H1 (cell line): Measurements from ENCODE around the gene ATP5MC2. TPM values are rescaled to one million over a fixed set of nuclear protein-coding genes. Genes with fewer than 3 reads are reported as not detected.

Source experiments
- CTCF ChIA-PET: fragments of 300-600 bp; sonication (Branson Sonifier 250); formaldehyde crosslinking; loops from one replicate; lab custom pipeline; 2021; ENCODE audit not compliant: partially characterized antibody; lab: Charles Lee
- POLR2A ChIA-PET: fragments of 300-600 bp; sonication (Branson Sonifier 250); formaldehyde crosslinking; loops from one replicate; lab custom pipeline; 2021; ENCODE audit warnings: inconsistent platforms; ENCODE audit not compliant: partially characterized antibody; lab: Charles Lee
- DNase-seq, 2 experiments: peaks; one replicate each; pipeline versions ENCODE4 v3.0.0 to v3.0.0-alpha.2; 2010 to 2022; ENCODE audit warnings: low spot score in 2 of 2, low read depth in 1 of 2, mixed read lengths in 1 of 2
- FAIRE-seq: peaks from 2 replicates; lab custom pipeline; 2011; peaks lifted over from hg19 to GRCh38; lab: Jason Lieb, UNC
- H2AFZ ChIP-seq: 2 replicates; pipeline ENCODE4 v1.8.1; 2012; ENCODE audit warnings: low read length, inconsistent platforms
- H2AK5ac ChIP-seq: 2 replicates; pipeline ENCODE4 v1.6.1; 2013; ENCODE audit warnings: low read depth, low read length
- H2BK120ac ChIP-seq: replicated peaks from 2 replicates; pipeline ENCODE3; 2013; ENCODE audit warnings: low read depth, low read length, inconsistent platforms
- H2BK12ac ChIP-seq: 2 replicates; pipeline ENCODE4 v1.6.1; 2013; ENCODE audit warnings: low read depth, low read length
- H2BK15ac ChIP-seq: 2 replicates; pipeline ENCODE4 v1.6.1; 2013; ENCODE audit warnings: low read length
- H2BK20ac ChIP-seq: 2 replicates; pipeline ENCODE4 v1.6.1; 2013; ENCODE audit warnings: low read length
- H2BK5ac ChIP-seq: 2 replicates; pipeline ENCODE4 v1.6.1; 2013; ENCODE audit warnings: low read depth, low read length
- H3K14ac ChIP-seq: 2 replicates; pipeline ENCODE4 v1.6.1; 2013; ENCODE audit warnings: inconsistent platforms; ENCODE audit not compliant: insufficient read length
- H3K18ac ChIP-seq: 2 replicates; pipeline ENCODE4 v1.6.1; 2013; ENCODE audit warnings: low read length; ENCODE audit errors: extremely low read depth
- H3K23ac ChIP-seq: 2 replicates; pipeline ENCODE4 v1.6.1; 2013; ENCODE audit warnings: inconsistent platforms; ENCODE audit not compliant: insufficient read length
- H3K23me2 ChIP-seq: 2 replicates; pipeline ENCODE4 v1.6.1; 2013; ENCODE audit warnings: low read depth, low read length
- H3K27ac ChIP-seq: 2 replicates; pipeline ENCODE4 v1.6.1; 2011; ENCODE audit warnings: low read depth, low read length, inconsistent platforms
- H3K27me3 ChIP-seq, 4 experiments: replicated peaks in 1 of 4; 1 replicate in 1 of 4; 2 replicates in 3 of 4; pipeline versions ENCODE4 v1.6.1 to v1.8.1; 2011 to 2013; ENCODE audit warnings: low read length in 3 of 4, mild to moderate bottlenecking in 3 of 4, inconsistent platforms in 2 of 4, mixed read lengths in 2 of 4, moderate library complexity in 1 of 4; ENCODE audit not compliant: control insufficient read depth in 3 of 4, insufficient read depth in 3 of 4; ENCODE audit errors: extremely low read depth in 1 of 4
- H3K36me3 ChIP-seq, 4 experiments: 2 replicates each; pipeline versions ENCODE4 v1.6.1 to v1.8.1; 2011 to 2013; ENCODE audit warnings: mild to moderate bottlenecking in 4 of 4, low read length in 3 of 4, moderate library complexity in 2 of 4, control low read depth in 1 of 4, inconsistent platforms in 1 of 4; ENCODE audit not compliant: insufficient read depth in 4 of 4, control insufficient read depth in 2 of 4
- H3K4ac ChIP-seq: replicated peaks from 2 replicates; pipeline ENCODE3; 2013; ENCODE audit warnings: low read length, low read depth, mixed read lengths, inconsistent platforms; ENCODE audit not compliant: insufficient read length
- H3K4me1 ChIP-seq, 4 experiments: replicated peaks in 1 of 4; 1 replicate in 1 of 4; 2 replicates in 3 of 4; pipeline versions ENCODE4 v1.6.1 to v1.8.1; 2011 to 2013; ENCODE audit warnings: low read length in 3 of 4, inconsistent platforms in 2 of 4, mixed read lengths in 1 of 4; ENCODE audit not compliant: insufficient read depth in 4 of 4, control insufficient read depth in 3 of 4
- H3K4me2 ChIP-seq, 2 experiments: 2 replicates each; pipeline versions ENCODE4 v1.6.1 to v1.8.1; 2011 to 2013; ENCODE audit warnings: low read depth in 2 of 2, low read length in 2 of 2, control low read depth in 1 of 2, inconsistent platforms in 1 of 2, mild to moderate bottlenecking in 1 of 2; ENCODE audit not compliant: insufficient read depth in 1 of 2
- H3K4me3 ChIP-seq, 4 experiments: fragments of 200-600, 300-600 bp in 1 of 4; sonication (generic), shearing (Covaris generic), sonication (Bioruptor Twin) in 1 of 4; 2 replicates each; pipeline versions ENCODE4 v1.5.1 to v1.8.1; 2011 to 2016; ENCODE audit warnings: low read length in 4 of 4, low read depth in 3 of 4, control low read depth in 2 of 4, inconsistent platforms in 2 of 4, mild to moderate bottlenecking in 2 of 4, mixed read lengths in 1 of 4, moderate library complexity in 1 of 4; ENCODE audit not compliant: insufficient read depth in 2 of 4; ENCODE audit errors: extremely low read depth in 1 of 4
- H3K56ac ChIP-seq: replicated peaks from 2 replicates; pipeline ENCODE3; 2013; ENCODE audit warnings: low read depth, mild to moderate bottlenecking, mixed read lengths, low read length, inconsistent platforms; ENCODE audit not compliant: insufficient read length
- H3K79me1 ChIP-seq: 2 replicates; pipeline ENCODE4 v1.6.1; 2013; ENCODE audit warnings: low read depth, low read length, control low read depth
- H3K79me2 ChIP-seq, 2 experiments: 2 replicates each; pipeline versions ENCODE4 v1.6.1 to v1.8.1; 2012 to 2013; ENCODE audit warnings: low read length in 2 of 2, mild to moderate bottlenecking in 2 of 2, inconsistent platforms in 1 of 2; ENCODE audit not compliant: insufficient read depth in 2 of 2, control insufficient read depth in 1 of 2
- H3K9ac ChIP-seq, 4 experiments: replicated peaks in 1 of 4; 1 replicate in 1 of 4; 2 replicates in 3 of 4; pipeline versions ENCODE4 v1.6.1 to v1.8.1; 2011 to 2013; ENCODE audit warnings: low read depth in 3 of 4, low read length in 3 of 4, control low read depth in 2 of 4, mild to moderate bottlenecking in 2 of 4, moderate library complexity in 2 of 4, inconsistent platforms in 1 of 4; ENCODE audit errors: extremely low read depth in 1 of 4
- H3K9me3 ChIP-seq, 2 experiments: 2 replicates each; pipeline versions ENCODE4 v1.6.1 to v1.8.1; 2012 to 2013; ENCODE audit warnings: mild to moderate bottlenecking in 2 of 2, moderate library complexity in 2 of 2, control low read depth in 1 of 2, inconsistent platforms in 1 of 2, low read depth in 1 of 2, low read length in 1 of 2, mixed read lengths in 1 of 2; ENCODE audit not compliant: insufficient read depth in 2 of 2
- H4K20me1 ChIP-seq, 2 experiments: replicated peaks in 1 of 2; 2 replicates each; pipeline versions ENCODE3 to v1.8.1; 2011 to 2013; ENCODE audit warnings: inconsistent platforms in 2 of 2, low read length in 2 of 2, mild to moderate bottlenecking in 1 of 2; ENCODE audit not compliant: insufficient read depth in 2 of 2, control insufficient read depth in 1 of 2
- H4K5ac ChIP-seq: 2 replicates; pipeline ENCODE4 v1.6.1; 2013; ENCODE audit warnings: low read length, low read depth, mixed read lengths, inconsistent platforms; ENCODE audit not compliant: insufficient read length
- H4K8ac ChIP-seq: 2 replicates; pipeline ENCODE4 v1.8.0; 2013; ENCODE audit warnings: mild to moderate bottlenecking, moderate library complexity, low read length, inconsistent platforms; ENCODE audit not compliant: insufficient read depth; ENCODE audit errors: extremely low read depth
- H4K91ac ChIP-seq: replicated peaks from 2 replicates; pipeline ENCODE3; 2013; ENCODE audit warnings: low read length, mixed read lengths, inconsistent platforms; ENCODE audit not compliant: insufficient read length
- BRCA1 ChIP-seq: IDR thresholded peaks from 2 replicates; pipeline ENCODE4 v1.6.1; 2012; ENCODE audit warnings: low read depth, low read length, improper control_type of control experiment
- CREB1 ChIP-seq: IDR thresholded peaks from 2 replicates; pipeline ENCODE4 v1.6.1; 2012; ENCODE audit warnings: inconsistent platforms
- CTBP2 ChIP-seq: IDR thresholded peaks from 2 replicates; pipeline ENCODE4 v1.7.0; 2011; ENCODE audit warnings: borderline replicate concordance, mild to moderate bottlenecking, moderate library complexity, mixed read lengths, low read length; ENCODE audit not compliant: insufficient read depth, insufficient read length
- CTCF ChIP-seq, 3 experiments: IDR thresholded peaks; 1 replicate in 2 of 3; 2 replicates in 1 of 3; pipeline versions ENCODE4 v1.5.1 to v1.6.1; 2011; ENCODE audit warnings: low read length in 3 of 3, mild to moderate bottlenecking in 3 of 3, inconsistent platforms in 2 of 3, low read depth in 1 of 3, moderate library complexity in 1 of 3; ENCODE audit not compliant: insufficient read depth in 1 of 3; ENCODE audit errors: control extremely low read depth in 1 of 3
- GTF2F1 ChIP-seq: IDR thresholded peaks from 2 replicates; pipeline ENCODE4 v1.6.1; 2012; ENCODE audit warnings: low read depth, low read length, improper control_type of control experiment, borderline replicate concordance
- HDAC2 ChIP-seq, 2 experiments: fragments of 300-600 bp in 1 of 2; sonication (generic) in 1 of 2; IDR thresholded peaks; 2 replicates each; pipeline ENCODE4 v1.6.1; 2011 to 2012; ENCODE audit warnings: low read depth in 2 of 2, low read length in 2 of 2, mild to moderate bottlenecking in 2 of 2, moderate library complexity in 2 of 2, borderline replicate concordance in 1 of 2, inconsistent platforms in 1 of 2
- SP1 ChIP-seq: IDR thresholded peaks from 2 replicates; pipeline ENCODE4 v1.6.1; 2011; ENCODE audit warnings: low read depth, low read length
- WGBS, 2 experiments: shearing (Covaris generic) in 1 of 2; methylation state at CpG; one replicate each; pipeline versions ENCODE4 v1.1.6 to v1.1.7; 2013 to 2015; ENCODE audit warnings: low lambda C conversion rate in 2 of 2, mixed read lengths in 2 of 2, inconsistent platforms in 1 of 2, low coverage in 1 of 2, missing lambda C conversion rate in 1 of 2; ENCODE audit not compliant: insufficient replicate concordance in 2 of 2, insufficient coverage in 1 of 2, insufficient read length in 1 of 2; ENCODE audit errors: extremely low coverage in 1 of 2, missing lambda C conversion rate in 1 of 2; 5-methylcytosine and 5-hydroxymethylcytosine counted together
- polyA plus RNA-seq, 7 experiments: library from polyadenylated mRNA; depleted of rRNA in 3 of 7; stranded (reverse) in 5 of 7; unstranded in 2 of 7; fragments of >200 nt in 5 of 7; fragments of 200-250 nt in 2 of 7; gene quantifications; 1 replicate in 5 of 7; 2 replicates in 1 of 7; 4 replicates in 1 of 7; pipeline versions ENCODE4 v1.2.1 to v1.2.3, GENCODE V29; 2011 to 2013; ENCODE audit warnings: missing spikeins in 2 of 7, mixed read lengths in 2 of 7
- total RNA-seq: library from RNA; stranded (reverse); fragmentation: NEBNext Ultra II Directional; extraction: Animal tissue kit (Norgen Biotek cat#: 25700); gene quantifications from 2 replicates; pipeline ENCODE4 v1.2.1, GENCODE V29; 2021

The ATP5MC2 gene
- total and polyA plus RNA-seq, 2 of the 8 experiments (the other 6 are each of a cell fraction or from before 2014, with no cell fraction given): 408 to 952 TPM

DNA sequence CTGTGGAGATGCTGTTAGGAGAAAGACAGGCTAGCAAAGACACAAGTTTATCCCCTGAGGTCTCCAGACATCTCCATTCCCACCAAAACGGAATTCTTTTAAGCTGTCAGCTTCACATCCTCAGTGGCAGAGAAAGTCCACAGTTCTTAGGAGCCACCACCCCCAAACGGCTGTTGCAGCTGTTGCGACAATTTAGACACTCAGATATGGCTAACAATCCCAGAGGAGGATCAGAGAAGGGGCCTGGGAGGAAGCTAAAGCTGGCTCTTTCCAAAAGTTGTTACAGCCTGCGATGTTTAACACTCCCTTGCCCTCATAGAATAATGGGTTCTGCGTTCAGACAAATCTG, 1.9 kb upstream of the ATP5MC2 start:
- Histone ChIP-seq H3K23me2 (peaks cover 9% of the 10 kb centered on the region), H3K4me1 (peaks cover 2 to 16% (median 7%) of the 10 kb centered on the region in 4 experiments; a peak in 6 of 7 replicates), H3K4ac (no peak overlapping the region), H2BK120ac (peak overlapping the region; percentile 17), H2AK5ac (no peak overlapping the region), H3K27ac (peak overlapping the region; percentile 77; the same call in 1 of the 2 replicates), H3K9ac (peak overlapping the region in 3 of 4 experiments; percentile 34 to 74 (median 42)), H3K79me1 (peaks cover 4% of the 10 kb centered on the region), H2BK12ac (peak overlapping the region; percentile 11; the same call in 1 of the 2 replicates), H3K4me2 (peak overlapping the region; percentile 75 to 91), H3K4me3 (peak overlapping the region; percentile 43 to 86 (median 62)), H3K9me3 (no peaks in the 10 kb centered on the region), H2BK5ac (0 out of 2 replicates have a peak overlapping the region, but pooled peaks have one; percentile 54), H3K79me2 (peaks cover 0 to 19% of the 10 kb centered on the region in 2 experiments; a peak in 2 of 4 replicates), H4K8ac (no peak overlapping the region), H4K5ac (no peak overlapping the region), H2BK20ac (no peak overlapping the region), H3K23ac (no peak overlapping the region), H3K27me3 (no peaks in the 10 kb centered on the region), H3K36me3 (peaks cover 0 to 11% (median under 1%) of the 10 kb centered on the region in 4 experiments; a peak in 2 of 8 replicates), H3K56ac (no peak overlapping the region), H2BK15ac (no peak overlapping the region), H3K14ac (no peak overlapping the region), H4K20me1 (no peaks in the 10 kb centered on the region), H2AFZ (peak overlapping the region; percentile 93), H3K18ac (peak overlapping the region; percentile 19; the same call in 1 of the 2 replicates), H4K91ac (no peak overlapping the region)
- no peak for FAIRE-seq
- DNase-seq: no peak
- CTCF ChIA-PET: interaction anchor here (0.8 to 3.1 kb wide), 10 partner anchors 10 to 135 kb away, joined by 3 to 21 read pairs (median 4); no protein-coding TSS in a partner anchor
- 68% methylated on average over 5 of the region's 5 CpGs; no CpG with 5 or more reads in 1 of the 2 experiments for WGBS, 2 experiments
- POLR2A ChIA-PET: interaction anchor here (0.6 to 13.5 kb wide), 13 partner anchors 12 to 261 kb away, joined by 3 to 246 read pairs (median 5); partner anchors contain the start of genes ATF7, HOXC13 and TARBP2
- TF ChIP-seq SP1 (no peak), BRCA1 (no peak), CTBP2 (no peak), CREB1 (no peak), GTF2F1 (no peak), CTCF (IDR thresholded peaks at IDR 0.05; ENCODE audit: control extremely low read depth in 1 of 3, insufficient read depth in 1 of 3, low read depth in 1 of 3, low read length in 3 of 3) (no peak), HDAC2 (IDR thresholded peaks at IDR 0.05; ENCODE audit: borderline replicate concordance in 1 of 2, low read depth in 2 of 2, low read length in 2 of 2) (no peak)
